SKM-1 (cell line): Measurements from ENCODE around the gene CBFA2T3.
"Not testable (repeated sequence)": the region's sequence is repeated elsewhere in the genome, so short reads cannot be mapped to it uniquely, and the experiment has no call there.

Experiments used
- DNase-seq: peaks from one replicate; lab custom pipeline; 2025; ENCODE audit not compliant: unreplicated experiment; lab: John Stamatoyannopoulos, UW

Gene CBFA2T3

GRCh38 chr16:89013111-89013510 lies 36.1 kb upstream of the CBFA2T3 start:
- no peak for DNase-seq

GRCh38 chr16:89012622-89012995 lies 35.6 kb upstream of the CBFA2T3 start:
- no peak for DNase-seq

GRCh38 chr16:89011909-89012621 lies 35.1 kb upstream of the CBFA2T3 start:
- DNase-seq = no peak

- DNase-seq = no peak
These were observed 33.4 kb upstream of the CBFA2T3 start for GRCh38 chr16:89010210-89010925.

- no peak for DNase-seq
These were observed 32.6 kb upstream of the CBFA2T3 start for GRCh38 chr16:89009343-89010209.

- not testable (repeated sequence) for DNase-seq
These were observed 31.8 kb upstream of the CBFA2T3 start for GRCh38 chr16:89008796-89009195.

GRCh38 chr16:89007371-89008249 lies 30.6 kb upstream of the CBFA2T3 start:
- no peak for DNase-seq

GRCh38 chr16:89006036-89006752 lies 29.2 kb upstream of the CBFA2T3 start:
- DNase-seq = no peak

- DNase-seq = no peak
These were observed 28.4 kb upstream of the CBFA2T3 start for GRCh38 chr16:89005201-89006035.

- DNase-seq = no peak
These were observed 27.3 kb upstream of the CBFA2T3 start for GRCh38 chr16:89004209-89004831.

- DNase-seq = no peak
These were observed 26.8 kb upstream of the CBFA2T3 start for GRCh38 chr16:89003831-89004208.

GRCh38 chr16:89002851-89003830 lies 26.1 kb upstream of the CBFA2T3 start:
- no peak for DNase-seq

- DNase-seq = not testable (repeated sequence)
These were observed 25.1 kb upstream of the CBFA2T3 start for GRCh38 chr16:89002081-89002480.

GRCh38 chr16:89001117-89002027 lies 24.4 kb upstream of the CBFA2T3 start:
- DNase-seq = no peak

- no peak for DNase-seq
These were observed 23.4 kb upstream of the CBFA2T3 start for GRCh38 chr16:89000207-89000959.
